Gastrocnemius medialis (tissue), 4 donors: ENCODE measurements around the gene PLD4.

Experiments
- POLR2A ChIP-seq, 2 donors: fragments of 450-650 bp; IDR thresholded peaks; one replicate each; pipeline ENCODE4 v1.6.1; 2017; ENCODE audit warnings: antibody characterized with exemption in 2 of 2, mild to moderate bottlenecking in 2 of 2, moderate library complexity in 2 of 2
- TF ChIP-seq, protein P1 (sequence below), 5 experiments: fragments of 450-650 bp in 3 of 5; fragments of 200-600 bp in 2 of 5; sonication (generic) in 2 of 5; IDR thresholded peaks in 4 of 5; conservative IDR thresholded peaks in 1 of 5; 1 replicate in 4 of 5; 2 replicates in 1 of 5; pipeline ENCODE4 v1.5.1; 2016 to 2019; ENCODE audit warnings: antibody characterized with exemption in 5 of 5, mild to moderate bottlenecking in 3 of 5, moderate library complexity in 3 of 5

DNA sequence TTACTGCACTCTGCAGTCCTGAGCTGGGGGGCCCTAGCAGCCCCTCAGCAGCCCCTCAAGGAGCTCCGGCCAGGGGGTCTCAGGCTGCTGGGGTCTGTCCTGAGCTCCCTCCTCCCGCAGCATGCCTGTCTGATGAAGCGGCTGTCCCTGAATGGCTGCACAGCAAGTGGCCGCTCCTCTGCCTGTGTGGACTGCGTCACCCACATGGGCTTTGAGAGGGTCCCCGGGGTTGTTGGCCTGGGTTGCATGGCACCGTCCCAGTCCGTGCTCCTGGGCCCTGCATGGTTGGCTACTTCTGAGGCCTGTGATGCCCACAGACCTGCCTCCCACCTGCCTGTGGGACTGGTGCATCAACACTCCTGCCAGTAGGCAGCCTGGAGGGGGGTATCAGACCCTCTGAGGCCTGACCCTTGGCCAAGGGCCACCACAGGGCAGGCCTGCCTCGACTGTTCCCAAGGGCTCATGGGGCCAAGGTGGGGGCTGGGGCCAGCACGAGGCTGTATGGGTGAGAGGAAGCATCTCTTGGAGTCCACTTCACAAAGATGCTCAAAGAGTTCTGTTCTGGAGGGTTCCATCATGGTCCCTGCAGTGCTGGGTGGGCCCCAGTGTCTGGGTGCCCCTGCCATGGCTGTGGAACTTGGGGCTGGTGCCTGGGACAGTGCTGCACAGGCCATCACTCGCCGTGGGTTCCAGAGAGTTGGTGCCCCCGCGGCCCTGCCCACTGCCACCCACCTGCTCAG lies 47.4 kb upstream of the PLD4 start:
- TF ChIP-seq, protein P1, sequence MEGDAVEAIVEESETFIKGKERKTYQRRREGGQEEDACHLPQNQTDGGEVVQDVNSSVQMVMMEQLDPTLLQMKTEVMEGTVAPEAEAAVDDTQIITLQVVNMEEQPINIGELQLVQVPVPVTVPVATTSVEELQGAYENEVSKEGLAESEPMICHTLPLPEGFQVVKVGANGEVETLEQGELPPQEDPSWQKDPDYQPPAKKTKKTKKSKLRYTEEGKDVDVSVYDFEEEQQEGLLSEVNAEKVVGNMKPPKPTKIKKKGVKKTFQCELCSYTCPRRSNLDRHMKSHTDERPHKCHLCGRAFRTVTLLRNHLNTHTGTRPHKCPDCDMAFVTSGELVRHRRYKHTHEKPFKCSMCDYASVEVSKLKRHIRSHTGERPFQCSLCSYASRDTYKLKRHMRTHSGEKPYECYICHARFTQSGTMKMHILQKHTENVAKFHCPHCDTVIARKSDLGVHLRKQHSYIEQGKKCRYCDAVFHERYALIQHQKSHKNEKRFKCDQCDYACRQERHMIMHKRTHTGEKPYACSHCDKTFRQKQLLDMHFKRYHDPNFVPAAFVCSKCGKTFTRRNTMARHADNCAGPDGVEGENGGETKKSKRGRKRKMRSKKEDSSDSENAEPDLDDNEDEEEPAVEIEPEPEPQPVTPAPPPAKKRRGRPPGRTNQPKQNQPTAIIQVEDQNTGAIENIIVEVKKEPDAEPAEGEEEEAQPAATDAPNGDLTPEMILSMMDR (IDR thresholded peaks at IDR 0.05 in 4 of 5, conservative IDR thresholded peaks at IDR 0.05 in 1 of 5) = no peak
- TF ChIP-seq POLR2A (IDR thresholded peaks at IDR 0.05) = no peak
